HS-27A (cell line): ENCODE measurements around the gene NTM.

Source experiments
- DNase-seq: peaks from one replicate; pipeline ENCODE4 v3.0.0-alpha.2; 2012; ENCODE audit warnings: low read depth, missing footprints

NTM gene

DNA sequence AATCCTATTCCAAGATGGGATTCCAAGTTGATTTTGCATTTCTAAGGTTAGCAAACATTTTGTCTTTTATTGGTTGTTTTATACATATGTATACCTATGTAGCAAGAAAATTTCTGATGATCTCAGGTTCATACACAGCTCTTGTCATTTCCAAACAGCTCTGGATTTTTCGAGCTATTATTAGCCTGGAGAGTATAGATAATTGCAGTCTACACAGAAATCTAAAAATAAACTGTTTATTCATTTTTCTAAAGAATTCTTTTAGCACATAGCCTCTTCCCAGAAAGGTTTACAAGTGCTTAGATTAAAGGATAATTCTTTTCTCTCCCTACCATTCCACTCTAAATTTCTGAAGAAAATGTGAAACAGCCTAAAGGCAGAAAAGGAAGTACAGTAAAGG is 705.0 kb downstream of the NTM start:
- DNase-seq, result no peak

DNA sequence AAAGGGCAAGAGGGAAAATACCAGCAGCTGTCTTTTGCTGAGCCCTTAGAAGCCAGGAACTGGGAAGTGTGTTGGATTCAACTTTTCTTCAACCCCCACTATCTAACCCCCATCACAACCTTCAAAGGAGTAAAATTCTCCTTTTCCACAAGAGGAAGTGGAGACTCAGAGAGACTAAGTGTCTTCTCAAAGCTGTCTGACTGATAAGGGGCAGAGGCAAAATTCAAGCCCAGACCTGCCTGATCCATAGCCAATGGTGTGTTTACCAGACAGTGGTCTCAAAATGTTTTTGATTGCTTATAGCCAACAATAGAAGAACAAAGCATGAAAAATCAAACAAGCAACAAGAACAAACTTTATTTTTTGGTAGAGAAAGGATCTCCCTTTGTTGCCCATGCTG is 707.0 kb downstream of the NTM start:
- DNase-seq, result no peak

DNA sequence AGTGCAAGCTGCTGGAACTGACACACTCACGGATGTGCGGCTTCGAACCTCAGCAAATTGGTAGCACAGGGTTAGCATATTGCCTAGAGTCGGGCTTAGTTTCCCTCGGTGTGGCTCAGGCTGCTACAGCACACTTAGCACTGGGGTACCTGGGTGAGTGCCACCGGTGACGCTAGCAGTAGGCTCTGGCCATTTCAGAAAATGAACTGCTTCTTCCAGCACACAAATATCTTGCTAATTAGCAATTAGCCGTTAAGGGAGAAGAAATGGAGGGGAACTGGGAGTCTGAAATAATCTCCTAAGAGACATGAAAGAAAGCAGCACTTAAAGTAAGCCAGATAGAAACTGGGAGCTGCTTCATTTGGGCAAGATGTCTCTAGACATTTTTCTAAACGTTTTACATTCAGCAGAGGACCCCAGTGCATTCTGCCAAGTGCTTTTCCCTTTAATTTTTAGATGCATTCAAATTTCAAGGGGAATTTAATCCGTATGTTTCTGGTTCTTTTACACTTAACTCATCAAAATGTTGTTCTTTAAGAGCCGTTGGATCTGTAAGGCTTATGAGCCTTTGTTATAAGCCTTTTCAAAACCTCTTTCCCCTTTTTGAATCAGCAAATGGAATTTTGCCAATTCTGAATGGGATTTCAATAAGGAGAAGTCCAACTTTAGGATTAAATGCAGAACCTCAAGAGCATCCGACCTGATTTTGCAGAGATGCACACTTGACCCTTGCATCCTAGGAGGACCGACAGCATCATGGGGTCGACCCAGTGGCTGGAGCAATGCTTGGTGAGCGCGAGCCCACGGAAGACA is 708.1 kb downstream of the NTM start:
- no peak for DNase-seq

DNA sequence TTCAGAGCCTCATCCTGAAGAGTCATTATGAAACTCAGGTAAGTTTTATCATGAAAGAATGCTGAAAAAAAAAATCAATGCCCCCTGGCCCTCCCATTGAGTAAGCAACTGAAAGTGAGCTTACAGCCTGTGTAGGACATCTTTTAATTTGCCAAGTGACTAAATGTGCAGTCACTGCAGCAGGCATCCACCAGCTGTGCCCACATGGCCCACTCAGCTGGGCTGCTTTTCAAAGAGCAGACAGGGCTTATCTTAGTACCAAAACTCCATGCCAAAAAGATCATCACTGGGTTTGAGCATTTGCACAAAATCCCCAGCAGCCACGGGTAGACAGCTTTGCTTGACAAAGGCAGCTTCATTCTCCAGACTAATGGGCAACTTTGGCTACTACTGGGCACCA is 709.7 kb downstream of the NTM start:
- DNase-seq, result no peak

DNA sequence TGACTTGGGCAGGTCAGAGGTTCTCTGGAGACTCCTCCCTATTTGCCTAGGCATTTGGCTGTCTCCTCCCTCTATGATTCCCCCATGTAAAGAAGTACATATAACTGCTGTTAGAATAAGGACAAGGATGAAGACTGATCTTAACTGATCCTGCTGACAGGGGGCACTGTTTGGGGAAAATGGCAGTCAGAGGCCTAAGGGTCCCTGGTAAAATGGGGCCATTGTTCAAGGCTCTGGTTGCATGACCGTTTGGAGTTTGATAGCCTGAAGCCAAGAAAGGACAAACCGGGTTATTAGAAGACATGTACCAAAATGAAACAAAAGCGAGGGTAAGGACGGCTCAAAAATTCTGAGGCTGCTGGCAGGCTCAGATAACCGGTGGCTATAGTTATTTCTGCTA is 712.2 kb downstream of the NTM start:
- DNase-seq, result no peak

- DNase-seq, result no peak
Measured at GRCh38 chr11:132084433-132084832, 714.0 kb downstream of the NTM start.

GRCh38 chr11:132087148-132087547 is 716.7 kb downstream of the NTM start:
- no peak for DNase-seq

DNA sequence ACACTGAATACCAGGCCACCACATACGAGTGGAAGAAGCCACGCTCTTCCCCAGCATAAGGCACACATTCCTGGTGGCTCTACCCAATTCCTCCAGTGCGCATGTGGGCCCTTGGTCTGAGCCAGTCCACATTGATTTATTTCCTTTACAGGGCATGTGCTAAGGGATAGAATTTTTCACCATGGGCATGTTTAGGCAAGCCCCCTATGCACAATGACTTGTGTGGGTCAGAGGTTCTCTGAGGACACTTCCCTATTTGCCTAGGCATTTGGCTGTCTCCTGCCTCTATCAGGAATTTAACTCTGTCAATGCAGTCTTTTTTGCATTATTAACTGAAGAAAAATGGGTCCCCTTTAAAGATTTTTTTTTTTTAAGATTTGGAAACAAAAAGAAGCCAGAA is 718.1 kb downstream of the NTM start:
- DNase-seq, result no peak

- DNase-seq, result no peak
Measured at GRCh38 chr11:132093536-132094259, 723.3 kb downstream of the NTM start.

- no peak for DNase-seq
Measured at GRCh38 chr11:132094598-132094997, 724.2 kb downstream of the NTM start.

DNA sequence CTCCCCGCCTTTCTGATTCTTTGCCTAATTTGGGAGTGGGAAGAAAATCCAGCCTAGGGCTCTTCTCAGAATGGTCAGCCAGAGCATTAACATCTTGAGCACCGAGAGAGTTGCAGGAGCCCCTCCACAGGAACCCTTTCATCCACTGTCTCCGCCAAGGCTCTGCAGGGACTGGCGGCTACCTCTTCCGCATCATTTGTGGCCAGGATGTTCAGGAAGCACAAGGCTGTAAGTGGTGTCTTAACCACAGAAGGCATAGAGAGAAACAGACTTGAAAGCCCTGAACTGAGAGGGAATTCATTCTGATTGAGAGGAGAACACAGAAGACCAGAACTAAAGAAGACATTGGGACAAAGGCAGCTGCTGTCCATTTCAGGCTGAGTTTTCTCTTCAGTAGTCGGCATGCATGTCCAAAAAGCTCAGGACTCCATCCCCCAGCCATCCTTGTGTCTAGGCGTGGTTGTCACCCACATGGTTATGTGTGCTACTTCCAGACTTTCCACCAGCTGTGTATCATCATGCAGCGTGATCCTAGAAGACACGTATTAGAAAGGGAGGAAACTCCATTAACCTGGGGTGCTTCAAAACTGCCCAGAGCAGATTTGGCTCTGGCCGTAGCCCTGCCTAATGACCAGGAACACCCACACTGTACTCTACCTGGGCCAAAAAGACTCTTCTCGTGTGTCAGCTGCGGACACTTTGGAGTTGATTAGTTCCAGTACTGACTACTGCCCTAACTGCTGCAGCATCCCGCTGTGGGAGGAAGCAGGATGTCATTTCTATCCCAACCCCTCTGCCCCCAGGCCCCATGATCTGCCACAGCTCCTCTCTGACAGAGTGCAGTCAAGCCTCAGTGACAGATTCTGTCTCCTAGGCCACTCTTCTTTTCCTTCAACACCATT is 725.1 kb downstream of the NTM start:
- no peak for DNase-seq

DNA sequence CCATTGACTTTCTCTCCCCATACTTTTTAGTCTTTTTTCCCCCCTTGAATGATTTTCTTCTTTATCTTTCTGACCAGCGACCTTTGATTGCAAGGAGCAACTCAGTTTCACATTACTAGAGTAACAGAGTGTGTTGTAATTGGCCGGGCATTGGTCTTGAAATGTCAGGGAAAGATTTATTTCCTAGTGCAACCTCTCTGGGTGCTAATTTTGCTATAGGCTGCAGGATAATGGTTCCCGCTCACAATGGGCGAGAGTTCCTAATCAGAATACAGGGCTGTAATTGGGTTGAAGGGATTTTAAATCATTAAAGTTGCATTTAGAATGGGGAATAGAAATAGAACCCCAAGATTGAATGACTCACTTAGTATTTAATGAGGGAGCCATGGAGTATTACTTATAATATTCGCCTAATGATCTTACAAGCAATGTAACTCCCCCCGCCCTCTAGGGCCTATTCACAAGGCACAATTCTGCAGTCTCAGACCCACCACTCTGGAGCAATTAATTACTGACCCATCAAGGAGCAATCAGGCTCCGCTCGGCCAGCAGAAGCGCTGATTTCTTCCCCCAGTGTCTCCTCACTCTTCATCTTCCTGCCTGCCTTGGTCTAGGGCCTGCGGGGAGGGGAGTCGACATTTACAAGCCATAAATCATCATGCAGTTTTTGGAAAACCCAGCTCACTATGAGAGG is 725.9 kb downstream of the NTM start:
- DNase-seq, result no peak

GRCh38 chr11:132099692-132100091 is 729.3 kb downstream of the NTM start:
- DNase-seq, result no peak

DNA sequence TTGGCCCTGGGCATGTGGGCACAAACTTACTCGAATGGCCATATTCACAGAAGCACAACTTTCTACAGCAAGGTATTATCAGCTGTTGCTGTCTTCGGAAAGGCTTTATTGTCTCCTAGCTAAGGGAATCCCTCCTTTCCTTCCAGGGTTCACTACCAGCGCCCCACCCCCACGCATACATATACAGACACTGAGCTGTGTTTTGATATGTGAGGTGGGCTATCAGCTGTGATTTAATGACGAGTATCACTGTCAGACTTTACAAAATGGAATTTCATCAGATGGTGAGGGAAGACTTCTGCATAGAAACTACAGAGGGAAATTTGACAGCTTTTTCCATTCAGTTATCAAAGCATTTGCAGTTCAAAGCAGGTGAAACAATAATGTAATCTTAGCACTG is 730.2 kb downstream of the NTM start:
- DNase-seq, result no peak

- DNase-seq, result no peak
Measured at GRCh38 chr11:132101881-132102280, 731.5 kb downstream of the NTM start.

GRCh38 chr11:132103021-132103420 is 732.6 kb downstream of the NTM start:
- no peak for DNase-seq

DNA sequence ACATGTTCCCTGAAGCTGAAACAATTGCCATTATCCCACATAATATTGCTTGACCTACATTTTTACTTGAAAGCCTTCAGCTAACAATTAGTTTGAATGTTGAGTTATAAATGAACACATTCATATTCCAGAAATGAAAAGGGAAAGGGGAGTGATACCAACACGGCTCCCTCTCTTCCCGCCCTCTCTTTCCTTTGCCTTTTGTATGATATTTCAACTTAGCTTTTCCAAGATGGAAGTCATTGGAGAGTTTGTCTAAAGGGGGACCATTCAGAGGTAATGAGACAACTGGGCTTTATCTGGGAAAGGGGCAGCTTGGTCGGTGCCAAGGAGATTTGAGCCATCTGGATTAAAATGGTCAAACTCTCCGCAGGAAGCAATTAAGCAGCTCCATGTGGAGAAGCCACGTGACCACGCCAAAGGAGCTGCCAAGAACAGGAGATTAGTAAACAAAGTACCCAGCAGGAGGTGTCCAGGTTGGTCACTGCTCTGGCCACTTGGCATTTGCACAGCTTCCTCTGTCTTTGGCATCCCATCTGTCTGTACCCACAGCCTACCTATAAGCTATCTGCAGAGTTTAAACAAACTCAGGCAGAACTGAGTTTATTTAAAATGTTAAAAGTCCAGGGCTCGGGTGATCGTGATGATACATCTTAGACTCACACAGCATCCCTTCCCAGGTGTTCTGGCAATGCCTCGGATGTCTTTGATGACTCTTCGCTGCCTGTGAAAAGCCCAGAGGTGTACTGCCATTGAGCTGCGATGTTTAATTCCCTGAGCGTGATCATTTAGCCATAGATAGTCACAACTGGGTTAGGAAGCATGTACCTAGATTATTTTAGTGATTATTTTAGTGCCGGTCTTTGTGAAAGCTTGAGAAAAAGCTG is 735.9 kb downstream of the NTM start:
- no peak for DNase-seq

- DNase-seq, result no peak
Measured at GRCh38 chr11:132111316-132111715, 740.9 kb downstream of the NTM start.

DNA sequence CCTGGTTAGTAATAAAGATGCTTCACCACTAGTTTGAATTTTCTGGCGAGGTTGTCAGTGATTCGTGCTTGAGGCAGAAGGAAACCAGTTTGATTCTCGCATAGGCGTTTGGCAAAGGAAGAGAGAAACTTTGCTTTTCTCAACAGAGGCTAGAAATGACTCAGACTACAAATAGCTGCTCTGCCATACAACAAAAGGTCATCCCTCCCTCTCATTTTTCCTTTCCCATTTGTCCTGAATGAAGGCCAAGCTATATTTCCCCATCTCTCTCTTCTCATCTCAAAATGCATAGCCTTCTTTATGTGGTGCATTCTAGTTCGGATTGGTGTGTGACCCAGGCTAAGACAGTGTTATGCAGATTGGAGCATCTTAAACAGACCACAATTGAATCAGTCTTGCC is 741.4 kb downstream of the NTM start:
- no peak for DNase-seq

GRCh38 chr11:132112846-132113245 is 742.4 kb downstream of the NTM start:
- DNase-seq, result no peak

GRCh38 chr11:132114185-132114584 is 743.8 kb downstream of the NTM start:
- DNase-seq, result no peak
